ENCODE measurements around the gene FARSB. TPM values are rescaled to one million over a fixed set of nuclear protein-coding genes. Genes with fewer than 3 reads are reported as not detected.
"Not testable (repeated sequence)": the region's sequence is repeated elsewhere in the genome, so short reads cannot be mapped to it uniquely, and the experiment has no call there.

FARSB gene
- 10 to 100 TPM; 13.8 to 23.2 TPM for total RNA-seq
- long read RNA-seq, transcript FARSB-201 (17 exons, 3,369 nt): major isoform, 86 of 103 reads
- long read RNA-seq, partial matches to known transcripts: 3 of 103 reads
- long read RNA-seq, other reads (novel, unspliced or antisense): 14 of 103 reads

GRCh38 chr2:222655787-222656525 lies at the start of gene FARSB:
TSS of gene FARSB (minus strand) at chr2:222656092. CDS start at chr2:222656073, 19 bp downstream.
- DNase-seq (peak; percentile 98), ATAC-seq (peak; percentile 99)
- intact Hi-C loops (cut with DNase I): no loop called here

GRCh38 chr2:222703886-222704285 lies 48.0 kb upstream of the FARSB start:
- intact Hi-C loops (cut with DNase I): loop anchor here in 1 of 2 donors (10.0 kb wide), 1 partner anchor 201 kb away; no protein-coding TSS in a partner anchor
- ATAC-seq (no peak), DNase-seq (no peak)

- ATAC-seq: no peak
- intact Hi-C loops (cut with DNase I): loop anchor here in 1 of 2 donors (10.0 kb wide), 1 partner anchor 202 kb away; no protein-coding TSS in a partner anchor
- no peak for DNase-seq
Measured at GRCh38 chr2:222703091-222703490, 47.2 kb upstream of the FARSB start.

GRCh38 chr2:222701721-222702131 lies 45.8 kb upstream of the FARSB start:
- DNase-seq (no peak), ATAC-seq (no peak)
- intact Hi-C loops (cut with DNase I): loop anchor here in 1 of 2 donors (10.0 kb wide), 1 partner anchor 203 kb away; no protein-coding TSS in a partner anchor

GRCh38 chr2:222701233-222701632 lies 45.3 kb upstream of the FARSB start:
- intact Hi-C loops (cut with DNase I): loop anchor here in 1 of 2 donors (10.0 kb wide), 1 partner anchor 204 kb away; no protein-coding TSS in a partner anchor
- ATAC-seq (no peak), DNase-seq (no peak)

GRCh38 chr2:222698276-222698675 lies 42.4 kb upstream of the FARSB start:
- ATAC-seq (no peak), DNase-seq (no peak)
- intact Hi-C loops (cut with DNase I): no loop called here

- ATAC-seq: no peak
- intact Hi-C loops (cut with DNase I): no loop called here
- no peak for DNase-seq
Measured at GRCh38 chr2:222693837-222694236, 37.9 kb upstream of the FARSB start.

- intact Hi-C loops (cut with DNase I); DNase-seq; ATAC-seq: not testable (repeated sequence)
Measured at GRCh38 chr2:222693413-222693812, 37.5 kb upstream of the FARSB start.

GRCh38 chr2:222690564-222691200 lies 34.8 kb upstream of the FARSB start:
- DNase-seq (peak; percentile 80), ATAC-seq (peak; percentile 76)
- intact Hi-C loops (cut with DNase I): no loop called here

GRCh38 chr2:222689322-222689721 lies 33.4 kb upstream of the FARSB start:
- ATAC-seq (peak; percentile 35 to 74), DNase-seq (no peak)
- intact Hi-C loops (cut with DNase I): no loop called here

- DNase-seq (no peak), ATAC-seq (no peak)
- intact Hi-C loops (cut with DNase I): no loop called here
Measured at GRCh38 chr2:222688917-222689316, 33.0 kb upstream of the FARSB start.

- DNase-seq: no peak
- ATAC-seq: no peak
- intact Hi-C loops (cut with DNase I): no loop called here
Measured at GRCh38 chr2:222686086-222686750, 30.3 kb upstream of the FARSB start.

GRCh38 chr2:222683805-222684204 lies 27.9 kb upstream of the FARSB start:
- intact Hi-C loops (cut with DNase I): no loop called here
- DNase-seq (no peak), ATAC-seq (no peak)

- intact Hi-C loops (cut with DNase I): no loop called here
- no peak for DNase-seq
- no peak for ATAC-seq
Measured at GRCh38 chr2:222677981-222678380, 22.1 kb upstream of the FARSB start.

GRCh38 chr2:222673883-222674282 lies 18.0 kb upstream of the FARSB start:
- ATAC-seq (no peak), DNase-seq (no peak)
- intact Hi-C loops (cut with DNase I): no loop called here

GRCh38 chr2:222673273-222673672 lies 17.4 kb upstream of the FARSB start:
- DNase-seq: no peak
- ATAC-seq: no peak
- intact Hi-C loops (cut with DNase I): no loop called here

- intact Hi-C loops (cut with DNase I): no loop called here
- DNase-seq (no peak), ATAC-seq (no peak)
Measured at GRCh38 chr2:222672068-222672401, 16.1 kb upstream of the FARSB start.

GRCh38 chr2:222671259-222672067 lies 15.6 kb upstream of the FARSB start, which contains the start of gene MOGAT1:
TSS of gene MOGAT1 (plus strand) at chr2:222671658. CDS start at chr2:222671786, 128 bp downstream.
- DNase-seq (peak; percentile 45), ATAC-seq (peak; percentile 89 to 92)
- intact Hi-C loops (cut with DNase I): no loop called here

Measured in left cardiac atrium (tissue), 4 donors.